H1 (cell line): Measurements from ENCODE around the gene ELP6. TPM values are rescaled to one million over a fixed set of nuclear protein-coding genes. Genes with fewer than 3 reads are reported as not detected.

Experiments used
- CTCF ChIA-PET: fragments of 300-600 bp; sonication (Branson Sonifier 250); formaldehyde crosslinking; loops from one replicate; lab custom pipeline; 2021; ENCODE audit not compliant: partially characterized antibody; lab: Charles Lee
- POLR2A ChIA-PET: fragments of 300-600 bp; sonication (Branson Sonifier 250); formaldehyde crosslinking; loops from one replicate; lab custom pipeline; 2021; ENCODE audit warnings: inconsistent platforms; ENCODE audit not compliant: partially characterized antibody; lab: Charles Lee
- DNase-seq, 2 experiments: peaks; one replicate each; pipeline versions ENCODE4 v3.0.0 to v3.0.0-alpha.2; 2010 to 2022; ENCODE audit warnings: low spot score in 2 of 2, low read depth in 1 of 2, mixed read lengths in 1 of 2
- FAIRE-seq: peaks from 2 replicates; lab custom pipeline; 2011; peaks lifted over from hg19 to GRCh38; lab: Jason Lieb, UNC
- H2AFZ ChIP-seq: 2 replicates; pipeline ENCODE4 v1.8.1; 2012; ENCODE audit warnings: low read length, inconsistent platforms
- H2AK5ac ChIP-seq: 2 replicates; pipeline ENCODE4 v1.6.1; 2013; ENCODE audit warnings: low read depth, low read length
- H2BK120ac ChIP-seq: replicated peaks from 2 replicates; pipeline ENCODE3; 2013; ENCODE audit warnings: low read depth, low read length, inconsistent platforms
- H2BK12ac ChIP-seq: 2 replicates; pipeline ENCODE4 v1.6.1; 2013; ENCODE audit warnings: low read depth, low read length
- H2BK15ac ChIP-seq: 2 replicates; pipeline ENCODE4 v1.6.1; 2013; ENCODE audit warnings: low read length
- H2BK20ac ChIP-seq: 2 replicates; pipeline ENCODE4 v1.6.1; 2013; ENCODE audit warnings: low read length
- H2BK5ac ChIP-seq: 2 replicates; pipeline ENCODE4 v1.6.1; 2013; ENCODE audit warnings: low read depth, low read length
- H3K14ac ChIP-seq: 2 replicates; pipeline ENCODE4 v1.6.1; 2013; ENCODE audit warnings: inconsistent platforms; ENCODE audit not compliant: insufficient read length
- H3K18ac ChIP-seq: 2 replicates; pipeline ENCODE4 v1.6.1; 2013; ENCODE audit warnings: low read length; ENCODE audit errors: extremely low read depth
- H3K23ac ChIP-seq: 2 replicates; pipeline ENCODE4 v1.6.1; 2013; ENCODE audit warnings: inconsistent platforms; ENCODE audit not compliant: insufficient read length
- H3K23me2 ChIP-seq: 2 replicates; pipeline ENCODE4 v1.6.1; 2013; ENCODE audit warnings: low read depth, low read length
- H3K27ac ChIP-seq: 2 replicates; pipeline ENCODE4 v1.6.1; 2011; ENCODE audit warnings: low read depth, low read length, inconsistent platforms
- H3K27me3 ChIP-seq, 4 experiments: replicated peaks in 1 of 4; 1 replicate in 1 of 4; 2 replicates in 3 of 4; pipeline versions ENCODE4 v1.6.1 to v1.8.1; 2011 to 2013; ENCODE audit warnings: low read length in 3 of 4, mild to moderate bottlenecking in 3 of 4, inconsistent platforms in 2 of 4, mixed read lengths in 2 of 4, moderate library complexity in 1 of 4; ENCODE audit not compliant: control insufficient read depth in 3 of 4, insufficient read depth in 3 of 4; ENCODE audit errors: extremely low read depth in 1 of 4
- H3K36me3 ChIP-seq, 4 experiments: 2 replicates each; pipeline versions ENCODE4 v1.6.1 to v1.8.1; 2011 to 2013; ENCODE audit warnings: mild to moderate bottlenecking in 4 of 4, low read length in 3 of 4, moderate library complexity in 2 of 4, control low read depth in 1 of 4, inconsistent platforms in 1 of 4; ENCODE audit not compliant: insufficient read depth in 4 of 4, control insufficient read depth in 2 of 4
- H3K4ac ChIP-seq: replicated peaks from 2 replicates; pipeline ENCODE3; 2013; ENCODE audit warnings: low read length, low read depth, mixed read lengths, inconsistent platforms; ENCODE audit not compliant: insufficient read length
- H3K4me1 ChIP-seq, 4 experiments: replicated peaks in 1 of 4; 1 replicate in 1 of 4; 2 replicates in 3 of 4; pipeline versions ENCODE4 v1.6.1 to v1.8.1; 2011 to 2013; ENCODE audit warnings: low read length in 3 of 4, inconsistent platforms in 2 of 4, mixed read lengths in 1 of 4; ENCODE audit not compliant: insufficient read depth in 4 of 4, control insufficient read depth in 3 of 4
- H3K4me2 ChIP-seq, 2 experiments: 2 replicates each; pipeline versions ENCODE4 v1.6.1 to v1.8.1; 2011 to 2013; ENCODE audit warnings: low read depth in 2 of 2, low read length in 2 of 2, control low read depth in 1 of 2, inconsistent platforms in 1 of 2, mild to moderate bottlenecking in 1 of 2; ENCODE audit not compliant: insufficient read depth in 1 of 2
- H3K4me3 ChIP-seq, 4 experiments: fragments of 200-600, 300-600 bp in 1 of 4; sonication (generic), shearing (Covaris generic), sonication (Bioruptor Twin) in 1 of 4; 2 replicates each; pipeline versions ENCODE4 v1.5.1 to v1.8.1; 2011 to 2016; ENCODE audit warnings: low read length in 4 of 4, low read depth in 3 of 4, control low read depth in 2 of 4, inconsistent platforms in 2 of 4, mild to moderate bottlenecking in 2 of 4, mixed read lengths in 1 of 4, moderate library complexity in 1 of 4; ENCODE audit not compliant: insufficient read depth in 2 of 4; ENCODE audit errors: extremely low read depth in 1 of 4
- H3K56ac ChIP-seq: replicated peaks from 2 replicates; pipeline ENCODE3; 2013; ENCODE audit warnings: low read depth, mild to moderate bottlenecking, mixed read lengths, low read length, inconsistent platforms; ENCODE audit not compliant: insufficient read length
- H3K79me1 ChIP-seq: 2 replicates; pipeline ENCODE4 v1.6.1; 2013; ENCODE audit warnings: low read depth, low read length, control low read depth
- H3K79me2 ChIP-seq, 2 experiments: 2 replicates each; pipeline versions ENCODE4 v1.6.1 to v1.8.1; 2012 to 2013; ENCODE audit warnings: low read length in 2 of 2, mild to moderate bottlenecking in 2 of 2, inconsistent platforms in 1 of 2; ENCODE audit not compliant: insufficient read depth in 2 of 2, control insufficient read depth in 1 of 2
- H3K9ac ChIP-seq, 4 experiments: replicated peaks in 1 of 4; 1 replicate in 1 of 4; 2 replicates in 3 of 4; pipeline versions ENCODE4 v1.6.1 to v1.8.1; 2011 to 2013; ENCODE audit warnings: low read depth in 3 of 4, low read length in 3 of 4, control low read depth in 2 of 4, mild to moderate bottlenecking in 2 of 4, moderate library complexity in 2 of 4, inconsistent platforms in 1 of 4; ENCODE audit errors: extremely low read depth in 1 of 4
- H3K9me3 ChIP-seq, 2 experiments: 2 replicates each; pipeline versions ENCODE4 v1.6.1 to v1.8.1; 2012 to 2013; ENCODE audit warnings: mild to moderate bottlenecking in 2 of 2, moderate library complexity in 2 of 2, control low read depth in 1 of 2, inconsistent platforms in 1 of 2, low read depth in 1 of 2, low read length in 1 of 2, mixed read lengths in 1 of 2; ENCODE audit not compliant: insufficient read depth in 2 of 2
- H4K20me1 ChIP-seq, 2 experiments: replicated peaks in 1 of 2; 2 replicates each; pipeline versions ENCODE3 to v1.8.1; 2011 to 2013; ENCODE audit warnings: inconsistent platforms in 2 of 2, low read length in 2 of 2, mild to moderate bottlenecking in 1 of 2; ENCODE audit not compliant: insufficient read depth in 2 of 2, control insufficient read depth in 1 of 2
- H4K5ac ChIP-seq: 2 replicates; pipeline ENCODE4 v1.6.1; 2013; ENCODE audit warnings: low read length, low read depth, mixed read lengths, inconsistent platforms; ENCODE audit not compliant: insufficient read length
- H4K8ac ChIP-seq: 2 replicates; pipeline ENCODE4 v1.8.0; 2013; ENCODE audit warnings: mild to moderate bottlenecking, moderate library complexity, low read length, inconsistent platforms; ENCODE audit not compliant: insufficient read depth; ENCODE audit errors: extremely low read depth
- H4K91ac ChIP-seq: replicated peaks from 2 replicates; pipeline ENCODE3; 2013; ENCODE audit warnings: low read length, mixed read lengths, inconsistent platforms; ENCODE audit not compliant: insufficient read length
- CEBPB ChIP-seq: IDR thresholded peaks from 2 replicates; pipeline ENCODE4 v1.6.1; 2012; ENCODE audit warnings: low read depth, low read length
- RAD21 ChIP-seq, 2 experiments: IDR thresholded peaks in 1 of 2; conservative IDR thresholded peaks in 1 of 2; 2 replicates each; pipeline ENCODE4 v1.6.1; 2011; ENCODE audit warnings: low read depth in 2 of 2, low read length in 2 of 2, improper control_type of control experiment in 1 of 2, inconsistent platforms in 1 of 2, mild to moderate bottlenecking in 1 of 2, moderate library complexity in 1 of 2
- WGBS, 2 experiments: shearing (Covaris generic) in 1 of 2; methylation state at CpG; one replicate each; pipeline versions ENCODE4 v1.1.6 to v1.1.7; 2013 to 2015; ENCODE audit warnings: low lambda C conversion rate in 2 of 2, mixed read lengths in 2 of 2, inconsistent platforms in 1 of 2, low coverage in 1 of 2, missing lambda C conversion rate in 1 of 2; ENCODE audit not compliant: insufficient replicate concordance in 2 of 2, insufficient coverage in 1 of 2, insufficient read length in 1 of 2; ENCODE audit errors: extremely low coverage in 1 of 2, missing lambda C conversion rate in 1 of 2; 5-methylcytosine and 5-hydroxymethylcytosine counted together
- polyA plus RNA-seq, 7 experiments: library from polyadenylated mRNA; depleted of rRNA in 3 of 7; stranded (reverse) in 5 of 7; unstranded in 2 of 7; fragments of >200 nt in 5 of 7; fragments of 200-250 nt in 2 of 7; gene quantifications; 1 replicate in 5 of 7; 2 replicates in 1 of 7; 4 replicates in 1 of 7; pipeline versions ENCODE4 v1.2.1 to v1.2.3, GENCODE V29; 2011 to 2013; ENCODE audit warnings: missing spikeins in 2 of 7, mixed read lengths in 2 of 7
- total RNA-seq: library from RNA; stranded (reverse); fragmentation: NEBNext Ultra II Directional; extraction: Animal tissue kit (Norgen Biotek cat#: 25700); gene quantifications from 2 replicates; pipeline ENCODE4 v1.2.1, GENCODE V29; 2021

The ELP6 gene
- total and polyA plus RNA-seq, 2 of the 8 experiments (the other 6 are each of a cell fraction or from before 2014, with no cell fraction given), result 51.1 to 78.7 TPM

- Histone ChIP-seq H2AFZ (no peak overlapping the region), H3K23ac (no peak overlapping the region), H2BK12ac (no peak overlapping the region), H3K27ac (no peak overlapping the region), H3K23me2 (no peaks in the 10 kb centered on the region), H3K9ac (no peak overlapping the region), H2BK120ac (no peak overlapping the region), H3K4me3 (no peak overlapping the region), H4K8ac (no peak overlapping the region), H4K5ac (no peak overlapping the region), H3K4me2 (no peak overlapping the region), H3K4me1 (0 out of 7 replicates have a peak, but pooled peaks cover 0 to 2% (median 0%) of the 10 kb centered on the region in 4 experiments), H2BK20ac (no peak overlapping the region), H3K79me2 (peaks cover 6 to 75% of the 10 kb centered on the region in 2 experiments)
- TF ChIP-seq CEBPB (peak; percentile 81; the same call in 1 of the 2 replicates), RAD21 (IDR thresholded peaks at IDR 0.05 in 1 of 2, conservative IDR thresholded peaks at IDR 0.05 in 1 of 2; ENCODE audit: low read depth in 2 of 2, low read length in 2 of 2) (no peak)
- TF ChIP-seq, all 59 proteins: peak for 1
- Histone ChIP-seq H3K56ac (no peak overlapping the region), H3K4ac (no peak overlapping the region), H4K91ac (no peak overlapping the region), H2BK5ac (no peak overlapping the region), H3K79me1 (peaks cover 2% of the 10 kb centered on the region; the same call in 1 of the 2 replicates), H3K18ac (no peak overlapping the region), H3K36me3 (no peaks in the 10 kb centered on the region), H3K27me3 (no peaks in the 10 kb centered on the region), H3K14ac (no peak overlapping the region), H2BK15ac (no peak overlapping the region), H4K20me1 (peaks cover 0 to 7% of the 10 kb centered on the region in 2 experiments), H2AK5ac (no peak overlapping the region), H3K9me3 (no peaks in the 10 kb centered on the region)
- POLR2A ChIA-PET, result interaction anchor here (1.2 to 2.3 kb wide), 2 partner anchors 11 to 25 kb away, joined by 3 to 6 read pairs; no protein-coding TSS in a partner anchor
- CTCF ChIA-PET, result interaction anchor here (0.6 to 1.0 kb wide), 3 partner anchors 14 to 634 kb away, joined by 3 to 5 read pairs (median 3); no protein-coding TSS in a partner anchor
- WGBS, 2 experiments, result 91% methylated on average over 3 of the region's 3 CpGs; no CpG with 5 or more reads in 1 of the 2 experiments
- FAIRE-seq, result no peak
- no peak for DNase-seq
Measured at GRCh38 chr3:47455806-47456452, 57.6 kb downstream of the ELP6 start.
